ENCODE results near the gene SNTB2.
"Not testable (repeated sequence)": the region's sequence is repeated elsewhere in the genome, so short reads cannot be mapped to it uniquely, and the experiment has no call there.

SNTB2 gene

GRCh38 chr16:69236319-69236718 is 49.4 kb downstream of the SNTB2 start:
- DNase-seq (ENCODE audit: low read depth), result no peak

GRCh38 chr16:69237296-69237695 is 50.3 kb downstream of the SNTB2 start:
- no peak for DNase-seq (ENCODE audit: low read depth)

- DNase-seq (ENCODE audit: low read depth), result no peak
These were observed 52.9 kb downstream of the SNTB2 start for GRCh38 chr16:69239851-69240250.

- DNase-seq (ENCODE audit: low read depth), result no peak
These were observed 53.4 kb downstream of the SNTB2 start for GRCh38 chr16:69240331-69240730.

- no peak for DNase-seq (ENCODE audit: low read depth)
These were observed 55.0 kb downstream of the SNTB2 start for GRCh38 chr16:69241926-69242325.

GRCh38 chr16:69243479-69243878 is 56.5 kb downstream of the SNTB2 start:
- no peak for DNase-seq (ENCODE audit: low read depth)

GRCh38 chr16:69244336-69244735 is 57.4 kb downstream of the SNTB2 start:
- no peak for DNase-seq (ENCODE audit: low read depth)

- no peak for DNase-seq (ENCODE audit: low read depth)
These were observed 63.1 kb downstream of the SNTB2 start for GRCh38 chr16:69250081-69250480.

- no peak for DNase-seq (ENCODE audit: low read depth)
These were observed 66.9 kb downstream of the SNTB2 start for GRCh38 chr16:69253870-69254341.

- DNase-seq (ENCODE audit: low read depth), result not testable (repeated sequence)
These were observed 72.4 kb downstream of the SNTB2 start for GRCh38 chr16:69259428-69259764.

GRCh38 chr16:69260019-69260418 is 73.1 kb downstream of the SNTB2 start:
- DNase-seq (ENCODE audit: low read depth), result no peak

GRCh38 chr16:69260506-69260905 is 73.5 kb downstream of the SNTB2 start:
- no peak for DNase-seq (ENCODE audit: low read depth)

GRCh38 chr16:69266334-69267063 is 79.5 kb downstream of the SNTB2 start:
- no peak for DNase-seq (ENCODE audit: low read depth)

GRCh38 chr16:69267633-69268032 is 80.7 kb downstream of the SNTB2 start:
- DNase-seq (ENCODE audit: low read depth), result no peak

- DNase-seq (ENCODE audit: low read depth), result no peak
These were observed 83.4 kb downstream of the SNTB2 start for GRCh38 chr16:69270395-69270794.

GRCh38 chr16:69270831-69271230 is 83.9 kb downstream of the SNTB2 start:
- no peak for DNase-seq (ENCODE audit: low read depth)

GRCh38 chr16:69273009-69273408 is 86.0 kb downstream of the SNTB2 start:
- no peak for DNase-seq (ENCODE audit: low read depth)

GRCh38 chr16:69274699-69275235 is 87.8 kb downstream of the SNTB2 start:
- DNase-seq (ENCODE audit: low read depth), result no peak

- no peak for DNase-seq (ENCODE audit: low read depth)
These were observed 89.5 kb downstream of the SNTB2 start for GRCh38 chr16:69276148-69277115.

- no peak for DNase-seq (ENCODE audit: low read depth)
These were observed 90.4 kb downstream of the SNTB2 start for GRCh38 chr16:69277413-69277812.

- DNase-seq (ENCODE audit: low read depth), result no peak
These were observed 96.9 kb downstream of the SNTB2 start for GRCh38 chr16:69283851-69284250.

GRCh38 chr16:69285240-69285639 is 98.3 kb downstream of the SNTB2 start:
- no peak for DNase-seq (ENCODE audit: low read depth)

Measured in stimulated activated CD8-positive, alpha-beta memory T cell treated with anti-CD3 and anti-CD28 coated beads, Interleukin-12 subunit alpha, Interleukin-12 subunit beta, amount 100 ng/mL, for 4 hours (primary cell).